Heart left ventricle (tissue), 13 donors: ENCODE results near the gene PPIF.

Source experiments
- POLR2A ChIP-seq, 2 donors: fragments of 450-650 bp; IDR thresholded peaks; one replicate each; pipeline ENCODE4 v1.6.1; 2017; ENCODE audit warnings: antibody characterized with exemption in 2 of 2, mild to moderate bottlenecking in 2 of 2, moderate library complexity in 2 of 2
- TF ChIP-seq, protein P1 (sequence below), 12 donors: fragments of 200-600 bp; sonication (generic) in 4 of 12; IDR thresholded peaks; one replicate each; pipeline versions ENCODE4 v1.5.0 to v1.8.0; 2018 to 2022; ENCODE audit warnings: antibody characterized with exemption in 12 of 12, mild to moderate bottlenecking in 5 of 12
- donor health status: ischemic (EF 13 %, LVEDD 7.1; RV severe dilation, severe dysfunction).
- donor health status: DM: no; HTN: yes; CAD: no.
- donor health status: DM: no; HTN: no; CAD: no.
- donor health status: ischemic (EF 25% LVEDD 6.9; RV normal size, moderate dysfunction).
- donor health status: ischemic (EF 25% LVEDD 5.7; RV mildly dilated, moderate dysfunction).
- donor health status: ischemic (EF 35%, LVEDD 5.7; RV mildly dilated, moderate dysfunction).
- donor health status: nonischemic (EF 11% LVEDD 7.7; RV severe dilation, severe dysfunction).
- donor health status: DM: yes; HTN: yes; CAD: no.
- donor health status: PGD.
- donor health status: ischemic (EF 29% LVEDD 5.4; RV normal size, mild dysfunction).
- donor health status: nonischemic (EF 23%, LVEDD 6.1; RV moderate dilation, normal function).

DNA sequence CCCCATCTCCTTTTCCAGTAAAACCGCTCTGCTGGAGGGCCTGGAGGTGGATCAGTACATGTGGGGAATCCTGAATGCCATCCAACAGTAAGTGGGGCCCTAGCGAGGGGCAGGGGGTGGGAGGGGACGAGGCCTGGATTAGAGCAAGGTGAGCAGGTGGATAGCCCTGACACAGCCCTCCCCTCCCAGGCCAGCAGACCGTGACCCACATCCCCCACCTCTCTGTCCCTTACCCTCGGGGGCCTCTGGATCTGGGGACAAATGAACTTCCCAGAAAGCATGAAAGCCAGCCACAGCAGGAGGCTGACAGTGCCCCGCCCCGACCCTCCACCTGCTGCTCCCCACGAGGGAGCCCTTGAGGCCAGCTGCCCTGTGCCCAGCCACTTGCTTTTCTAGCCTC lies 41.8 kb upstream of the PPIF start:
- TF ChIP-seq, protein P1, sequence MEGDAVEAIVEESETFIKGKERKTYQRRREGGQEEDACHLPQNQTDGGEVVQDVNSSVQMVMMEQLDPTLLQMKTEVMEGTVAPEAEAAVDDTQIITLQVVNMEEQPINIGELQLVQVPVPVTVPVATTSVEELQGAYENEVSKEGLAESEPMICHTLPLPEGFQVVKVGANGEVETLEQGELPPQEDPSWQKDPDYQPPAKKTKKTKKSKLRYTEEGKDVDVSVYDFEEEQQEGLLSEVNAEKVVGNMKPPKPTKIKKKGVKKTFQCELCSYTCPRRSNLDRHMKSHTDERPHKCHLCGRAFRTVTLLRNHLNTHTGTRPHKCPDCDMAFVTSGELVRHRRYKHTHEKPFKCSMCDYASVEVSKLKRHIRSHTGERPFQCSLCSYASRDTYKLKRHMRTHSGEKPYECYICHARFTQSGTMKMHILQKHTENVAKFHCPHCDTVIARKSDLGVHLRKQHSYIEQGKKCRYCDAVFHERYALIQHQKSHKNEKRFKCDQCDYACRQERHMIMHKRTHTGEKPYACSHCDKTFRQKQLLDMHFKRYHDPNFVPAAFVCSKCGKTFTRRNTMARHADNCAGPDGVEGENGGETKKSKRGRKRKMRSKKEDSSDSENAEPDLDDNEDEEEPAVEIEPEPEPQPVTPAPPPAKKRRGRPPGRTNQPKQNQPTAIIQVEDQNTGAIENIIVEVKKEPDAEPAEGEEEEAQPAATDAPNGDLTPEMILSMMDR (IDR thresholded peaks at IDR 0.05): no peak
- no peak for TF ChIP-seq POLR2A (IDR thresholded peaks at IDR 0.05)
